Measurements from ENCODE around the gene RAB8B.

The RAB8B gene

DNA sequence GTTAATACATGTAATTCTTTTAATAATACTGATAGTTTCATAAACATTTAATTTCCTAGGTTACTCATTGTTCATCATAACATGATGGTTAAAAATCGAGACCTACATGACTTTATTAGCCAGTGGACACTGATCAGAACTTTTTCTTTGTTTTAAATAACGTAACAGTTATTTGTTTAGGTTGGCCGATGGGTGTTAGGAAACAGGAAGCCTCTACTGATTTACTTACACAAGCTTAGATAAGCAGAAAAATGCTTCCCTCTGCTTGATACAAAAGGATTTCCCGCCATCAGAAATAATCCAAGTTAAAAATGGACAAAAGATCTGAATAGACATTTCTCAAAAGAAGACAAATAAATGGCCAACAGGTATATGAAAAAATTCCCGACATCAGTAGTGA, 71.4 kb downstream of the RAB8B start:
- H3K4me1 Mint-ChIP-seq, result peaks cover 31% of the 10 kb centered on the region
- no peaks in the 10 kb centered on the region for H3K27me3 Mint-ChIP-seq (ENCODE audit: low read depth)
- TF ChIP-seq, protein P1, sequence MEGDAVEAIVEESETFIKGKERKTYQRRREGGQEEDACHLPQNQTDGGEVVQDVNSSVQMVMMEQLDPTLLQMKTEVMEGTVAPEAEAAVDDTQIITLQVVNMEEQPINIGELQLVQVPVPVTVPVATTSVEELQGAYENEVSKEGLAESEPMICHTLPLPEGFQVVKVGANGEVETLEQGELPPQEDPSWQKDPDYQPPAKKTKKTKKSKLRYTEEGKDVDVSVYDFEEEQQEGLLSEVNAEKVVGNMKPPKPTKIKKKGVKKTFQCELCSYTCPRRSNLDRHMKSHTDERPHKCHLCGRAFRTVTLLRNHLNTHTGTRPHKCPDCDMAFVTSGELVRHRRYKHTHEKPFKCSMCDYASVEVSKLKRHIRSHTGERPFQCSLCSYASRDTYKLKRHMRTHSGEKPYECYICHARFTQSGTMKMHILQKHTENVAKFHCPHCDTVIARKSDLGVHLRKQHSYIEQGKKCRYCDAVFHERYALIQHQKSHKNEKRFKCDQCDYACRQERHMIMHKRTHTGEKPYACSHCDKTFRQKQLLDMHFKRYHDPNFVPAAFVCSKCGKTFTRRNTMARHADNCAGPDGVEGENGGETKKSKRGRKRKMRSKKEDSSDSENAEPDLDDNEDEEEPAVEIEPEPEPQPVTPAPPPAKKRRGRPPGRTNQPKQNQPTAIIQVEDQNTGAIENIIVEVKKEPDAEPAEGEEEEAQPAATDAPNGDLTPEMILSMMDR (IDR thresholded peaks at IDR 0.05; ENCODE audit: unreplicated experiment in 3 of 3), result no peak
- peak overlapping the region in 1 of 3 experiments; percentile 61 for H3K27ac Mint-ChIP-seq
- no peak overlapping the region for H3K4me3 Mint-ChIP-seq
- peaks cover 53% of the 10 kb centered on the region for H3K36me3 Mint-ChIP-seq (ENCODE audit: low read depth)
- no peaks in the 10 kb centered on the region for H3K9me3 Mint-ChIP-seq

DNA sequence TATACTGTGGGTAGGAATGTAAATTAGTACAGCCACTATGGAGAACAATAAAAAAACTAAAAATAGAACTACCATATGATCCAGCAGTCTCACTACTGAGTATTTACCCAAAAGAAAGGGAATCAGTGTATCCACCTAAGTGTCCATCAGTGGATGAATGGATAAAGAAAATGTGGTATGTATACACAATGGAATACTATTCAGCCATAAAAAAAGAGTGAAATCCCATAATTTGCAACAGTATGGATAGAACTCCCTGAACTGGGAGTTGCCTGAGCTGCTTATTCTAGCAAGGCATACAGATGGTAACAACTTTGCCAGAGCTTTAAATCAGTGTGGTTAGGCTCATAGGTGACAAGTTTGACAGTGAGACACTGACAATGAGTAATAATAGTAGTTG, 71.9 kb downstream of the RAB8B start:
- H3K27ac Mint-ChIP-seq, result peak overlapping the region in 1 of 3 experiments; percentile 61
- H3K27me3 Mint-ChIP-seq (ENCODE audit: low read depth), result no peaks in the 10 kb centered on the region
- H3K4me1 Mint-ChIP-seq, result peaks cover 31% of the 10 kb centered on the region
- no peaks in the 10 kb centered on the region for H3K9me3 Mint-ChIP-seq
- H3K4me3 Mint-ChIP-seq, result no peak overlapping the region
- TF ChIP-seq, protein P1 (IDR thresholded peaks at IDR 0.05; ENCODE audit: unreplicated experiment in 3 of 3), result no peak
- peaks cover 51% of the 10 kb centered on the region for H3K36me3 Mint-ChIP-seq (ENCODE audit: low read depth)

DNA sequence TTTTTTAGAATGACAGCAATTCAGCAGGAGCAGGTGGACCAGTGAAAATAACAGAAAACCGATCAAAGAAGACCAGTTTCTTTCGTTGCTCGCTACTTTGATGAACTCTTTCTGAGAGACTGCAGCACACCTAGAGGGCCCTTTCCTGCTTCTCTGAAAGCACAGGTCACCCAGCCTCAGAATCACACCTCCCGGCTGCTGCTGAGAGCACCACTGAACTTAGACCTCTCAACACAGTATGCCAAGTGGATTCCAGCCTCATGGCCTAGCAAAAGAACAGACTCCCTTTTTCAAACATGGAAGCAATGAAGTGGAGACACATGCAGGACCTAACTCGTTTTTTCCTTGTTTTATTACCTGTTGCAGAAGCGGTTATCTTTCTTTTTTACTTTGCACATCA, 74.1 kb downstream of the RAB8B start:
- Mint-ChIP-seq H3K27ac (peak overlapping the region in 2 of 3 experiments; percentile 62 to 86), H3K36me3 (ENCODE audit: low read depth) (peaks cover 41% of the 10 kb centered on the region), H3K9me3 (no peaks in the 10 kb centered on the region), H3K4me1 (peaks cover 25% of the 10 kb centered on the region), H3K27me3 (ENCODE audit: low read depth) (no peaks in the 10 kb centered on the region), H3K4me3 (no peak overlapping the region)
- TF ChIP-seq, protein P1 (IDR thresholded peaks at IDR 0.05; ENCODE audit: unreplicated experiment in 3 of 3), result no peak

DNA sequence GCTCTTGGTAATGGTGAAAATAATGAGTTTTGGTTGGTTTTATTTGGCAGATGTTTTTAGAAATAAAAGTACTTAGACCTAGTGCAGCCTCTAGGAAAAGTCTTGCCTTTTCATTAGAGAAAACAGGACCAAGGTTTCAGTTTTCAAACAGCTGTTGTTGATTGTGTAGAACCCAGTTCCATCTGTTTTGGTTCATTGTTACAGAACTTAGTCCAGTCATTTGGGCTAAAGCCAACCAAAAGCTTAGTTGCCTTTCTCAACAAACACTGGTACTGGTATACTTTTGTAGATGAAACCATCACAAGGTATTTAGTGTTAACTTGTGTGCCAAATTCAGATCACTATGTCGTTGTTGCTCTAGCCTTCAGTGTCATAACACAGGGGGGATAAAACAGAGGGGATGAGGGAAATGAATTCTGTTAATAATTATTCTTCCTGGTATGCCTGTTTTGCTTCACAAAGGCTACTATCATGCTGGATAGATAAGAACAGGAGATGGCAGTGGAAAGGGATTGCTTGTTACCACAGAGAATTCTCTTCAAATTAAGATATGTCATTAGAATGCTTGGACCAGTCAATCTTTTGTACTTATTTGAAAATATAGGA, 75.4 kb downstream of the RAB8B start:
- H3K4me1 Mint-ChIP-seq, result peaks cover 30% of the 10 kb centered on the region
- H3K9me3 Mint-ChIP-seq, result no peaks in the 10 kb centered on the region
- TF ChIP-seq, protein P1 (IDR thresholded peaks at IDR 0.05; ENCODE audit: unreplicated experiment in 3 of 3), result no peak
- no peaks in the 10 kb centered on the region for H3K27me3 Mint-ChIP-seq (ENCODE audit: low read depth)
- H3K4me3 Mint-ChIP-seq, result peak overlapping the region in 1 of 3 experiments; percentile 2
- peak overlapping the region; percentile 4 to 86 (median 80) for H3K27ac Mint-ChIP-seq
- peaks cover 41% of the 10 kb centered on the region for H3K36me3 Mint-ChIP-seq (ENCODE audit: low read depth)

DNA sequence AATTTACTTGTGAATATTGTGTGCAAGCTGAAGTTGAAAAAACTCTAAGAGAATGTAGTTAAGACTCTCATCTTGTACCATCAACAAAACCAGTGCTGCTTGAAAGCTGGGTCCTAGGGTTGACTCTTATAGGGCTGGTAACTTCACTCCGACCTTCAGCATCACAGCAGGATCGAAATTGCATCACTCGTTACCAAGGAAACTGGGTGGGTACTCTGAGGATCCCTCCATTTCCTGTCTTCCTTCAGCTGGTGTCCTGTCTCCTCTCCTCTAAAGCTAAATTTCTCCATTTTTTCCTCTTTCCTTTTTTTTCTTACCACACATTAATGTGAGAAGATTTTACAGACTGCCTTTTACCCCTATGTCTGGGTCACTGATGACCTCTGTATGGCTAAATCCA, 85.0 kb downstream of the RAB8B start:
- no peak overlapping the region for H3K4me3 Mint-ChIP-seq
- H3K9me3 Mint-ChIP-seq, result peaks cover 3% of the 10 kb centered on the region
- no peak overlapping the region for H3K27ac Mint-ChIP-seq
- no peaks in the 10 kb centered on the region for H3K27me3 Mint-ChIP-seq (ENCODE audit: low read depth)
- peaks cover 16% of the 10 kb centered on the region for H3K36me3 Mint-ChIP-seq (ENCODE audit: low read depth)
- TF ChIP-seq, protein P1 (IDR thresholded peaks at IDR 0.05; ENCODE audit: unreplicated experiment in 3 of 3), result no peak
- H3K4me1 Mint-ChIP-seq, result peaks cover 14% of the 10 kb centered on the region

All from nephron (organoid).